Kidney tubule cell (primary cell): ENCODE measurements around the gene KCNA5.

Experiments used
- DNase-seq: peaks from one replicate; pipeline ENCODE4 v3.0.0-alpha.2; 2018; ENCODE audit warnings: low spot score

The KCNA5 gene

DNA sequence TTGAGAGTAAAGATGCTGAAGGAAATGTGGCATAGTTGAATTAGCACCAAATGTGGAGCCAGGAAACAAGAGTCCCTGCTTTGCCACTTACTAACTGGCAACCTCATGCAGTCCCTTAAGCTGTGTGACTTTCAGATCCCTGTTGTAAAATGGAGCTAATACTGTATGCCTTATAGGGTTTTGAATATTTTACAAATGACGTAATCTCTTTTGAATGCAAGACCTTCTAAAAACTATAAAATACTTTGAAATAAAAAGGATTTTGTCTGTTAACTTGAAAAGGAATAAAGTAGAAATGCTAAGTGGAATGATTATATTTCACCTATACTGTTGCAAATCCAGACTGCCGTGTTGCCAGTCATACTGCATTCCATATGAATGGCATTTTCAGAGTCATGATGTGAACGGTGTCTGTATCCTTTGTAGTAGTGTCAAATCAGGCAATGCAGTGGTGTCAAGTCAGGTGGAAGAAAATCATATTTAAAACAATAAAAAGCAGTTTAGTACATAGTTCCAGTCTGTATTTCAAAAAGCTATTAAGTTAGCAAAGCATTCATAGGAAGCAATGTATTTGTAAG lies 21.3 kb downstream of the KCNA5 start:
- no peak for DNase-seq

DNA sequence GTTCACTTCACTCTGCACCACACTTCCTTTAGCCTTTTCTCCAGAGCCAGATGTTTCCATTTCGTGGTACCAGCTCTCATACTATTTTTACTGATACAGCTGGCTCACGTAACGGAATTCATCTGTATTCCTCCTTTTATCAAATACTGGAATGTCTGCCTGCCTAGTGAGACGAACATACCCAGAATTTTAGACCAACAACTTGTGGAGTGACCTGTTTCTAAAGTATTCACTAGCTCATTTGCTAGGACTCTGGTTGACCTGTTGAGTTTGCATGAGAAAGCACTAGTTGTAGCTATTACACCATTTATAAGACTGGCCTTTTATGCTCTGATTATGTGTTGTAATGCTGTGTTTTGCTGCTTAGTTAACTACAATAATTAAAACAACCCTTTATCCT lies 22.6 kb downstream of the KCNA5 start:
- DNase-seq = no peak

DNA sequence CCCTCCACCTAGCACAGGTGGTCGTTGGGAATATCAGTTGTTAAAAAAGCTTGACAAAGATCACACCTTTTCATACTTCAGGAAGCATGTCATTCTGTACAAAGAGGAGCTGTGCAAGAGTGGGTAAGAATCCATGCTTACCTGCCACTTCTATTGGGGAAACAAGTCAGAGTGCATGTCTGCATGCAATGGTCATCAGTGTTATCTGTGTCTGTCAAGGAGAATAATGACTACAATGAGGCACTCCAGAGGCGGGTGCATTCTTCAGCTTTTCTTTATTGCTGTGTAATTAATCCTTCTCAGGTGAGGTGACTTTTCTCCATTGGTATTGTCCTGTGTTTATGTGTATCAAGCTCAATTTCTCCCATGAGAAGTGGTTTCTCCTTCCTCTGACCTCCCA lies 24.4 kb downstream of the KCNA5 start:
- DNase-seq = no peak

DNA sequence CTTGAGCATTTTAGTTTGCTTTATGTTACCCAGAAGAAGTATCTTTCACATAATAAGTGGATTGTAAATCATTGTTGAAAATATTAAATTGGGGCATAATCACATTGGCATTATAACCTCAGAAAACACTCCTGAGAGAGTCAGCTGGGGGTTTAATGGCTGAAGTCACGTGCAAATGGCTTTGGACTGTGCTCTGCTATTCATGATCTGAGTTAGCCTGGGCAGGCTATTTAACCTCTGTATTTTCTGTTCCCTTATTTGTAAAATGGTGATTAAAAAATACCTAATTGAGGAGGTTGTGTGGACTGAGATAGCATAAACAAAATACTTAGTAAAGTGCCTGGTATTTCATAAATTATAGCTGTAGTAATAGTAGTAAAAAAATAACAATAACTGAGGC lies 24.9 kb downstream of the KCNA5 start:
- no peak for DNase-seq

DNA sequence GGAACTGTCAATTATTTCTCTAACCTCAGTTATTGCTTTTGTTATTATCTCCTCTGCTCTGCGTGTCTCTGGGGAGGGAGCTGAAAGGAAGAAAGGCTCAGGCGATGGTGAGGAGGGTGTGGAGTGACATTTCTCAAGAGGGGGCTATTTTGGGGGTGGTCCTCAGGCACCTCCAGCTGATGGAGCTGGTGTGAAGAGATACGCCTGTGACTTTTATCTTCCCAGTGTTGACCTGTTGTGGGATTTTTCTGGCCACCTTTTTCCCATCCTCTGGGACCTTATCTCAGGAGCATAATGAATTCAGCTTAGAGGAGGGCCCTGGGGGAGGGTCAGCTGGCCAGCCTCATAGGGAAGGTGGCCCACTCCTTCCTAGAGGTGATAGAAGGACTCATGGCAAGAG lies 26.4 kb downstream of the KCNA5 start:
- DNase-seq = no peak

DNA sequence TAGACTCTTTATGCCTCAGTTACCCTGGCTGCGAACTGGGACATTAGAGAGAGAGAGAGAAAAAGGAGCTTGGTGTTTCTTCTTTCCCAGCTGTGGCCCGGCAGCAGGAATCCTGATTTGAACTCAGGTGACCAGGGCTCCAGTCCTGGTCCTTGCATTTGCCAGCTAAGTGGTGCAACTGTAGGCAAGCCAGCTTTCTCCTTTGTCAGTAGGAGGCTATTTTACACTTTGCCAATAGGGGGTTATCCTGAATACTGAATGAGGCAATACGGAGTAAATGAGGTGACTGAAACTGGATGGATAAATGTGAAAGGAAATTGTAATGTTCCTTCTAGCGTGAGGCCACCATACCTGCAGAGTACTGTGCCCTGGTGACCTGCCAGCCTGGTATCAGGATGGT lies 27.8 kb downstream of the KCNA5 start:
- DNase-seq = no peak

DNA sequence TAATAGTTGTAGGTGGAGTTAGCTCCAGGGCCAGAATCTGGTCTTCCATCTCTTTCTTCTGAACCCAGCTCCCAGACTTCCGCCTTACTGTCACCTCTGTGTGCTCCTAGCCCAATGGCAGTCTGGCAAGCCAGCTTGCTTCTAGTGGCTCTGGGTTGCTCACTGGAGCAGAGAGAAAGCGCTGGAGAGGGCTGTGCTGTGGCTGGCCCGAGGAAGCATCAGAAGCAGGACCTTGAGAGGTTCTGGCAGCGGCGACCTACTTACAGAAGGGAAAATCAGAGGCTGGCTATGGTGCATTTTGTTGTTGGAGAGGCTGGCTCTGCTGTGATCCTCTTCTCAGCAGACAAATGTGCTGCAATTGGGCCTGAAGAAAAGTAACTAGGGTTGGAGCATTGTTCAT lies 28.6 kb downstream of the KCNA5 start:
- DNase-seq = no peak

DNA sequence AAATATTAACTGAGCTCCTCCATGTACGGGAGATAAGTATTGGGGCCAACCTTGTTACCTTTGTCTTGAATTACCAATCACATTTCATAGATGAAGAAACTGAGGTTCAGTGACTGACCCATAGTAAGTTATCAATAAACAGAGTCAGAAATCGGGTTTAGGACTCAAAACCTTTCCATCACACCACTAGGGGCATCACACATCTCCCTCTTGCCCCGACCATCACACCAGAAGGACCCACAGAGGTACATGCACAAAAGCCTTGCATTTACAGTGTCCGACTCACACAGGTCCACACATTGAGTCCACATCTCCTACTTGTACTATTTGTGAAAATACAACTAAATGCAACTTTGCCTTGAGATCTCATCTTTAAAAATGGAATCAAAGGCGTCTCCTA lies 29.4 kb downstream of the KCNA5 start:
- no peak for DNase-seq

DNA sequence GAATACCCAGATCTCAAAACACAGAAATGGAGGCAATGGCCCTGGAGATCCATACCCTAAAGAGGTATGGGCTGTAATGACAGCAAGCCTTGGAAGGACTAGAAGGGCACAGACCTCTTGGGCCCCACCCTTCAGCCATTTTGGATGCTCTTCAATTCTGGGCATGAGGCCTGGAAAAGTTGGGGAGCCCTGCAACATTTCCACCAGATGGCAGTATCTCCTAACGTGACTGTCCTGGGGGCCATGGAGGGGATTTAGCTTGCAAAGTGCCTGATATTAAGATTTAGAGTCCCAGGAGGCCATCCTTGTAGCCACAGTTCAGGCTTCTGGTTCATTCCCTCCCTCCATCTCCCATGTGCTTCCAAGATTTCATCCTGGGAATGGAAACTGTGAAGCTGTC lies 30.2 kb downstream of the KCNA5 start:
- no peak for DNase-seq

DNA sequence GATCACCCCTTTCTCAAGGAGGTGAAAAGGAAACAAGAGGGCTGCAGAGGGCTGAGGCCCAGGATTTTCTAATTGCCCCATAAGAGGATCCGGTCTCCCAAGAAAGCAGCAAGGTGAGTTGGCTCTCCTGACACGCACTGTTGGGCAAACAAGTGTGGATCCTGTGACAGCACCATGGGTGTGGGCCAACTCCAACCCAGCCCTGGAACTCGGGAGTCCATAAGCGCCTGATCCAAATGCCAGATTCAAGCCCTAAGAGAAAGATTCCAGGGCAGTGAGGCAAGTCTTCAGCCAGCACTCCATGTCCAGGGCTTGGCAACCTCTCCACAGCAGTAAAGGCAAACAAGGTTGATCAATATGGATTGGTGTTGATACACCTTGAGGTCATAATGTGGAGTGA lies 33.1 kb downstream of the KCNA5 start:
- peak; percentile 34 for DNase-seq

DNA sequence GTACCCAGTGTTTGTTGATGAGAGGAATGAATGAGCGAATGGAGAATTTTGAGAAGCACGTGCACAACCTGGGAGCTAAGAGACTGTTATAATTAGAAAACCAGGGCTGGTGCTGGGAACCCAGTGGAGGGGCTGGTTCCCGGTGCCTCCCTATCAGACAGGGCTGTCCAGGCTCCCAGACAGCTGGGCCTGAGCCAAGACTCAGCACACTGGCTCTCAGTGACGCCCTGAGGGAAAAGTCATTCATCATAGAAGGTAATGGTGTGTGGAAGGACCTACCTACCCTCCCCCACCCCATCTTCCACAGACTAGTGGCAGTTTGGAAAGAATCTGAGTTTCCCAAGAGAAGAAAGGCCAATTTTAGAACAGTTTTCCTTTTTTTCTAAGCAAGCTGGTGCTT lies 34.7 kb downstream of the KCNA5 start:
- DNase-seq = peak; percentile 62

DNA sequence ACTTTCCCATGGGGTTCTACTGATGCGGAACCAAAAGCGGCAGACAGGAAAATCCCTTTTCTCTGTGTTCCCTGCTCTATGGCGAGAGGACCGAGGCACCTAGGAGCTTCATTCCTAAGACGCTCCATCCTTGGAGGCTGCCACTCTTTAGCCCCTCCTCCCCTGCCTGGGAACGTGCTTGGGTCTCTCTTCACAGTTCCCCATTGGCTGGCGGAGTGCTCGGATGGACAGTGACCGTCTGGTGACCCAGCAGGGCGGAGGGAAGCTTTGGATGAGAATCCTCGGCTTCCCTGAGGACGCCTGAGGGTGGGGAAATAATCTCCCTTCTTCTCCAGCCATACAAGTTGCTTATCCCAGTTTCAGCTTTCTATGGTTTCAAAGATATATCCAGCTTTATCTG lies 37.3 kb downstream of the KCNA5 start:
- DNase-seq = peak; percentile 43

DNA sequence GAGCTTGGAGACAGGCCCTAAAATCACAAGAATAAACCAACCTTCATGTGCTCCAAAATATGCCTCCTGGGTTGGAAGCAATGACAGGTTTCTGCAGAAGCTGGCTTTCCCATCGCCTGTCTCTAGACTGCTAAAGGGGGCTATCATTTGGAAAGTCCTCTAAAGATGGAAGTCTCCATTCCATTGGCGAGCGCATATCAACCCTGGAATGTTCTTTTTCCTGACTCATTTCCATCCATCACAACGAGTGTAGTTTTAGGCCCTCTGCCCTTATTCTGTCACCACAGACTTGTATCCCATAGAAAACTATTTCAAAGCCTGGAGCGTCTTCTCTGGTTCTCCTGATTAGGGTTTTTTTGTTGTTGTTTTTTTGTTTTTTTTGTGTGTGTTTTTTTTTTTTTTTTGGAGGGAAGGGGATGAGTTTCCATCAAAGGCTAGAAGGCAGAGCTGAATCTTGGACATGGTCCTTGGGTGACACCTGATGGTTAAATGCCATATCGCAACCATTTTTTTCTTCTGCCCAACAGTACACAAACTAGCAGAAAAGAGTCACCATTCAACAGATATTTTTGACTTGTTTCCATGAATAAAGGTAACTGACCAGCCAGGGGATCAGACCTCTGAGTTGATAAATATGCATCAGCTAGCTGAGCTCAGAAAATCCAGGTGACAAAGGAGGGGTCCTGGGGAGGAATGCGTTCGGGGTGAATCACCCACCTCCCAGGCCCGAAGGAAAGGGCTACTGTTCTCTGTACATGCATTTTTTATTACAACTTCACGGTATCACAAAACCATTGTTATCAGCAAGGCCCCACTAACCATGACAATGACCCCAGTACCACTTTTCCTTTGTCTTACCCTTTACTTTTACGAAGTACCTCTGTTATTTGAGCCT lies 40.5 kb downstream of the KCNA5 start:
- peak; percentile 60 for DNase-seq

DNA sequence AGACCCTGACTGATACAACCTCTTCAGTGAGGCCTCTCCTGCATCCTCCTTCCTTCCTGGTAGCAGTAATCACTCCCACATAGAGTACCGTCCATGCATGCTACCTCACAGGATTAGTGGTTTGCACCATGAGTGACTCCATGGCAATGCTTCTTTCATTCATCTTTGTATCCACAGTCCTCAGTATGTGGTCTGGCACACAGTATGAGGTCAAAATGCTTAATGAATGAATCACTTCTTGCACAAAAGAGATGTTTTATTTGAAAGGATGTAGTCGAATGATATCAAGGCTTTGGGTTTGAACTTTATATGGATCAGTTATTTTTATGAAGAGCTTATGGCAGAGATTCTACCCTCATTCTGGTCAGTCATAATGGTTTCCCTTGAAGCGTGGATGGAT lies 42.2 kb downstream of the KCNA5 start:
- peak; percentile 95 for DNase-seq

DNA sequence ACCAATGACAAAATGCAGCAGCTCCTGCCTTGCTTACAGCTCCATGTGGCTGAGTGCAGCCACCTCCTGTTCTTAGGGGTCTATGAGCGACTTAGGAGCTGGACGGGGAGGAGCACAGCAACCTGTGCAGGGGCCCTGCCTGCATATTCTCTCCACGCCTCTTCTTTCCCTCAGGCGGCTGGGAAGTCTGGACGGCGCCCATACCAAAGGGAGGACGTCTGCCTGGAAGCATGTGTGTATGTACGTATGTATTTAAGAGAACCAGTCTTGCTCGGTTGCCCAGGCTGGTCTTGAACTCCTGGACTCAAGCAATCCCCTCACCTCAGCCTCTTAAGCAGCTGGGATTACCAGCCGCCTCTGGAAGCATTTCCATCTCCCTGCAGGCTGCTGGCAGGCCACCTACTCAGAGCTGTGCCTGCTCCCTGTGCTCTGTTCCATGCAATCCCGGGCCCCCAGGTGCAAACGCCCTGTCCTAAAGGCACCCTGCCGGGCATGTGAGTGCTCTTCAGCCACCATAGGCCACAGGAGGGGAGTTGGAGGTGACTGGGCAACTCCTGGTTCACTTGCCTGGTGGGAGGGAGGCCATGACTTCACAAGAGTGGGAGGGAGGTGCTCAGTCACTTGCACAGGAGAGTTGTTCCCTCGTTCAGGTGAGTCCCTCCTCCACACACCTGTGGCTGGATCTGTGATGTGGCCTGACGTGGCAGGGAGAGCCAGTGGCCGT lies 44.3 kb downstream of the KCNA5 start:
- DNase-seq = no peak

DNA sequence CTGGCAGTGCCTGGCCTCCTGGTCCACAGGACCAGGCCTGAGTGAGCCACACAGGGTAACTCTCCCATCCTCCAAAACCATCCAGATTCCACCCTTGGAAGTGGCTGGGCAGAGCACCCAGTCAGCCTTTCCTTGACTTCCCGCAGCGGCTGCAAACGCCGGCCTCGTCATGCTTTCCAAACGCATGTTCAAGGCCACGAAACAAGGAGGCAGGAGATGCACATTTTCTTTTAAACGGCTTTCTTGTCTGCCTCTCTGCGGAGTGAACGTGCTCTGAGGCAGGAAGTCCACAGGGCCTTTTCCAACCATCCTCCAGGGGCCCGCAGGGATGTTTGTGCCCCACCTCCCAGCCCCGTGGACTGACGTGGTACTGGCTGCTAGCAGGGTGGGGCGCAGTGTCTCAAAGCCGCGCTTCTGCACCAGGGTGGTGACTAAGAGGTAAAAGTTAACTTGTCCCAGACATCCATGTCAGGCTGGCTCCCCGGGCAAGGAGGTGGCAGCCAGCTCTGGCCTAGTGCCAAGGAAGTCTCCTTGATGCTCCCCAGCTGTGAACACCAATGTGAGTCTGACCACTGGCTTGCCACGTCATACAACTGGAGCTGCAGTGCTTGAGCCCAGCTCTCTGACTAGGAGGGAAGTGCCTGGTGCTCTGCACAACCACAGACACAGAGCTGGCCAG lies 45.0 kb downstream of the KCNA5 start:
- DNase-seq = peak; percentile 87

DNA sequence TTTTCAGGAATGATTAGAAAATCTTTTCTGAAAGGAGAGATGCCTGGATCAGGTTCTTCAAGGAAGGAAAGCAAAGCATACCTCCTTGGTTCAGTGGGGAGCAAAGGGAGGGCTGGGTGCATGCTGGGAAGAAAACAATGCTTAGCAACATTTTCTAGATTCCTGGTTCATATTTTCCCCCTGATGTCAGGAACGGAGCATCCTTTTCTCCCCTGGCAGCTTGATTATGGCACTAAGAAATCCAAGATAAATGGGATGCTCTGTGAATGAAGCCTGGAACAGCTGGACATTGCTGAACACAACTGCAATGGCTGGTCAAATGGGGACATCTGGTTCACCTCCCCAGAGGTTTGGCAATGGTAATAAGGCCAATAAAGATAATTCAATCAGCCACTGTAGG lies 50.9 kb downstream of the KCNA5 start:
- DNase-seq = no peak

DNA sequence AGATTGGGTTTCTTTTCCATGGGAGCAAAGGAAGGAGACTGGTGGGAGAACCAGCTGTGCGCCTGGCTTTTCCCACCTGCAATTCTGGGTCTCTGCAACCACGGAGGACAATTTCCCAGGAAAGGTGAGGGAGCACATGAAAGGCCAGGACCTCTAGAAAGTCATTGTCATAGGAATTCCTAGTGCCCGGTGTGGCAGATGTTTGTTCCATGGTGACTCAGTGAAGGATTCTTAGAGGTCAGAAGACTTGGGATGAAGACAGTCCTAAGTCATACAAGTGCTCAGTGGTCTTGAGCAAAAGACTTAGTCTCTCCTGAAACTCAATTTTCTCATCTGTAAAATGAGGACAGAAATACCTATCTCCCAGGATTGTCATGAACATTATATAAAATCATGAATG lies 51.3 kb downstream of the KCNA5 start:
- DNase-seq = no peak
